Lower lobe of right lung (tissue), 2 donors: ENCODE measurements around the gene PLA2R1. TPM values are rescaled to one million over a fixed set of nuclear protein-coding genes. Genes with fewer than 3 reads are reported as not detected.
"Not testable (repeated sequence)": the region's sequence is repeated elsewhere in the genome, so short reads cannot be mapped to it uniquely, and the experiment has no call there.

Experiments used
- ATAC-seq, 2 donors: fragments of 200-7000 bp; cut with Tn5 transposase; one replicate each; pipeline ENCODE4 v1.9.1; 2020 to 2022; ENCODE audit warnings: mild to moderate bottlenecking in 2 of 2, moderate library complexity in 2 of 2
- DNase-seq: peaks from one replicate; pipeline ENCODE4 v3.0.0-alpha.2; 2020
- H3K27ac ChIP-seq: fragments of 200-600 bp; one replicate; pipeline ENCODE4 v1.8.0; 2022
- H3K27me3 ChIP-seq: fragments of 200-600 bp; one replicate; pipeline ENCODE4 v1.8.0; 2022; ENCODE audit warnings: low read depth
- H3K36me3 ChIP-seq: fragments of 200-600 bp; one replicate; pipeline ENCODE4 v1.8.0; 2022; ENCODE audit warnings: mild to moderate bottlenecking
- H3K4me1 ChIP-seq: fragments of 200-600 bp; one replicate; pipeline ENCODE4 v1.8.0; 2022
- H3K4me3 ChIP-seq: fragments of 200-600 bp; one replicate; pipeline ENCODE4 v1.8.0; 2022; ENCODE audit warnings: mild to moderate bottlenecking
- H3K9me3 ChIP-seq: fragments of 200-600 bp; one replicate; pipeline ENCODE4 v1.8.0; 2022
- CTCF ChIP-seq: fragments of 200-600 bp; IDR thresholded peaks from one replicate; pipeline ENCODE4 v1.8.0; 2022; ENCODE audit warnings: antibody characterized with exemption, mild to moderate bottlenecking
- intact Hi-C: fragments of 100-400 bp; cut with DNase I; formaldehyde crosslinking; loops from one replicate; pipeline ENCODE4 v1.11.0; 2022
- total RNA-seq: library from RNA; stranded (reverse); fragmentation: NEBNext Ultra II Directional; extraction: Animal tissue kit (Norgen Biotek cat#: 25700); gene quantifications from one replicate; pipeline ENCODE4 v1.2.1, GENCODE V29; 2021
- donor health status: DM: no; HTN: yes; CAD: no; lungs with severe emphysema.

The PLA2R1 gene
- total RNA-seq, 1 donor from 2014 or later: 5.6 TPM

- H3K4me3 ChIP-seq: no peak overlapping the region
- H3K27me3 ChIP-seq: no peaks in the 10 kb centered on the region
- H3K4me1 ChIP-seq: no peaks in the 10 kb centered on the region
- no peak for TF ChIP-seq CTCF
- intact Hi-C loops: no loop called here
- H3K9me3 ChIP-seq: no peaks in the 10 kb centered on the region
- DNase-seq: no peak
- H3K27ac ChIP-seq: no peak overlapping the region
- no peaks in the 10 kb centered on the region for H3K36me3 ChIP-seq
- ATAC-seq: peak in 1 of 2 donors; percentile 51
These were observed 23.1 kb downstream of the PLA2R1 start for GRCh38 chr2:160039166-160039903.

GRCh38 chr2:160038662-160039061, 23.8 kb downstream of the PLA2R1 start:
- H3K4me3 ChIP-seq, H3K4me1 ChIP-seq, DNase-seq, intact Hi-C loops, H3K9me3 ChIP-seq, H3K27me3 ChIP-seq, H3K36me3 ChIP-seq, ATAC-seq, H3K27ac ChIP-seq: not testable (repeated sequence)

- Histone ChIP-seq H3K27ac (no peak overlapping the region), H3K9me3 (no peaks in the 10 kb centered on the region), H3K4me1 (no peaks in the 10 kb centered on the region), H3K4me3 (no peak overlapping the region), H3K36me3 (no peaks in the 10 kb centered on the region), H3K27me3 (no peaks in the 10 kb centered on the region)
- DNase-seq: no peak
- no peak for ATAC-seq
- TF ChIP-seq CTCF: no peak
- intact Hi-C loops: no loop called here
These were observed 25.7 kb downstream of the PLA2R1 start for GRCh38 chr2:160036736-160037135.

- H3K4me3 ChIP-seq: no peak overlapping the region
- no peaks in the 10 kb centered on the region for H3K4me1 ChIP-seq
- H3K36me3 ChIP-seq: no peaks in the 10 kb centered on the region
- intact Hi-C loops: no loop called here
- no peak for ATAC-seq
- H3K9me3 ChIP-seq: no peaks in the 10 kb centered on the region
- DNase-seq: no peak
- no peak overlapping the region for H3K27ac ChIP-seq
- H3K27me3 ChIP-seq: no peaks in the 10 kb centered on the region
- no peak for TF ChIP-seq CTCF
These were observed 27.3 kb downstream of the PLA2R1 start for GRCh38 chr2:160035125-160035524.

- no peaks in the 10 kb centered on the region for H3K27me3 ChIP-seq
- H3K27ac ChIP-seq: no peak overlapping the region
- H3K4me1 ChIP-seq: no peaks in the 10 kb centered on the region
- ATAC-seq: no peak
- intact Hi-C loops: no loop called here
- no peaks in the 10 kb centered on the region for H3K9me3 ChIP-seq
- no peak for DNase-seq
- H3K36me3 ChIP-seq: no peaks in the 10 kb centered on the region
- H3K4me3 ChIP-seq: no peak overlapping the region
- TF ChIP-seq CTCF: no peak
These were observed 28.0 kb downstream of the PLA2R1 start for GRCh38 chr2:160034396-160034795.

GRCh38 chr2:160033732-160034392, 28.6 kb downstream of the PLA2R1 start:
- intact Hi-C loops: no loop called here
- ATAC-seq (no peak), DNase-seq (no peak)
- no peaks in the 10 kb centered on the region for H3K9me3 ChIP-seq
- no peak overlapping the region for H3K27ac ChIP-seq
- no peak for TF ChIP-seq CTCF
- no peak overlapping the region for H3K4me3 ChIP-seq
- H3K36me3 ChIP-seq: no peaks in the 10 kb centered on the region
- H3K27me3 ChIP-seq: no peaks in the 10 kb centered on the region
- H3K4me1 ChIP-seq: no peaks in the 10 kb centered on the region
